Endothelial cell of umbilical vein (primary cell): ENCODE measurements around the gene PRKCB. TPM values are rescaled to one million over a fixed set of nuclear protein-coding genes. Genes with fewer than 3 reads are reported as not detected.

Source experiments
- BruUV-seq: library from RNA; stranded (reverse); fragments of 400-500 nt; replicated peaks from 2 replicates; lab custom pipeline; 2021; lab: Mats Ljungman, UMichigan
- CTCF ChIA-PET: fragments of 300-600, 350-600 bp; sonication (Branson Sonifier 250); formaldehyde crosslinking; loops from one replicate; lab custom pipeline; 2021; ENCODE audit warnings: antibody characterized with exemption, inconsistent platforms; lab: Charles Lee
- POLR2A ChIA-PET: fragments of 300-600, 350-600 bp; sonication (Branson Sonifier 250); formaldehyde crosslinking; loops from one replicate; lab custom pipeline; 2021; ENCODE audit warnings: antibody characterized with exemption, inconsistent platforms; lab: Charles Lee
- DNase-seq: peaks from one replicate; pipeline ENCODE4 v3.0.0-alpha.2; 2011; ENCODE audit warnings: low read depth, low spot score
- FAIRE-seq: peaks from 2 replicates; lab custom pipeline; 2011; peaks lifted over from hg19 to GRCh38; lab: Jason Lieb, UNC
- H2AFZ ChIP-seq: 2 replicates; pipeline ENCODE4 v1.6.0; 2012; ENCODE audit warnings: low read depth, low read length, control low read depth, inconsistent platforms
- H3K27ac ChIP-seq: 2 replicates; pipeline ENCODE4 v1.5.1; 2011; ENCODE audit warnings: low read depth, mild to moderate bottlenecking, control low read depth, low read length, moderate library complexity; ENCODE audit not compliant: insufficient read depth
- H3K27me3 ChIP-seq, 2 experiments: 2 replicates each; pipeline versions ENCODE4 v1.6.0 to v1.6.1; 2011; ENCODE audit warnings: low read length in 2 of 2, mixed read lengths in 1 of 2; ENCODE audit not compliant: control insufficient read depth in 2 of 2, insufficient read depth in 2 of 2
- H3K36me3 ChIP-seq, 2 experiments: 2 replicates in 1 of 2; 3 replicates in 1 of 2; pipeline ENCODE4 v1.5.1; 2011; ENCODE audit warnings: low read length in 2 of 2, mild to moderate bottlenecking in 1 of 2, moderate library complexity in 1 of 2; ENCODE audit not compliant: control insufficient read depth in 2 of 2, insufficient read depth in 2 of 2; ENCODE audit errors: extremely low read depth in 1 of 2
- H3K4me1 ChIP-seq: 3 replicates; pipeline ENCODE4 v1.5.1; 2011; ENCODE audit warnings: mild to moderate bottlenecking, low read length; ENCODE audit not compliant: control insufficient read depth, insufficient read depth; ENCODE audit errors: extremely low read depth
- H3K4me2 ChIP-seq: 2 replicates; pipeline ENCODE4 v1.6.1; 2011; ENCODE audit warnings: low read length, control low read depth, mixed read lengths; ENCODE audit not compliant: insufficient read depth
- H3K4me3 ChIP-seq, 3 experiments: fragments of 200-600 bp in 1 of 3; sonication (generic), shearing (Covaris generic) in 1 of 3; replicated peaks in 1 of 3; 2 replicates each; pipeline ENCODE4 v1.5.1; 2011 to 2016; ENCODE audit warnings: control low read depth in 3 of 3, low read length in 3 of 3, mild to moderate bottlenecking in 2 of 3, inconsistent platforms in 1 of 3, low read depth in 1 of 3, moderate library complexity in 1 of 3; ENCODE audit not compliant: insufficient read depth in 1 of 3
- H3K79me2 ChIP-seq: 2 replicates; pipeline ENCODE4 v1.6.0; 2012; ENCODE audit warnings: low read length, inconsistent platforms; ENCODE audit not compliant: control insufficient read depth, insufficient read depth
- H3K9ac ChIP-seq: replicated peaks from 2 replicates; pipeline ENCODE3; 2011; ENCODE audit warnings: low read length, control low read depth; ENCODE audit not compliant: insufficient read depth; ENCODE audit errors: extremely low read depth
- H3K9me1 ChIP-seq: replicated peaks from 3 replicates; pipeline ENCODE4 v1.6.0; 2011; ENCODE audit warnings: mild to moderate bottlenecking, low read length; ENCODE audit not compliant: control insufficient read depth, insufficient read depth; ENCODE audit errors: extremely low read depth
- H3K9me3 ChIP-seq: replicated peaks from 2 replicates; pipeline ENCODE4 v1.5.1; 2012; ENCODE audit warnings: low read length, inconsistent platforms; ENCODE audit not compliant: control insufficient read depth, insufficient read depth
- H4K20me1 ChIP-seq: replicated peaks from 2 replicates; pipeline ENCODE3; 2011; ENCODE audit warnings: mild to moderate bottlenecking, low read length; ENCODE audit not compliant: control insufficient read depth, insufficient read depth; ENCODE audit errors: extremely low read depth
- CTCF ChIP-seq, 2 donors: IDR thresholded peaks; 1 replicate in 1 of 2; 2 replicates in 1 of 2; pipeline ENCODE4 v1.5.1; 2011; ENCODE audit warnings: low read length in 2 of 2, mild to moderate bottlenecking in 2 of 2, moderate library complexity in 2 of 2, control low read depth in 1 of 2, inconsistent platforms in 1 of 2, low read depth in 1 of 2; ENCODE audit not compliant: insufficient read depth in 1 of 2; ENCODE audit errors: extremely low read depth in 1 of 2
- EZH2 ChIP-seq: IDR thresholded peaks from 2 replicates; pipeline ENCODE4 v1.6.1; 2012; ENCODE audit warnings: borderline replicate concordance, low read depth, mild to moderate bottlenecking, moderate library complexity, low read length, inconsistent platforms; ENCODE audit not compliant: severe bottlenecking
- FOS ChIP-seq: IDR thresholded peaks from 2 replicates; pipeline ENCODE4 v1.6.1; 2011; ENCODE audit warnings: mild to moderate bottlenecking, low read length, moderate library complexity, borderline replicate concordance; ENCODE audit not compliant: insufficient read depth
- GATA2 ChIP-seq: IDR thresholded peaks from 2 replicates; pipeline ENCODE4 v1.7.0; 2011; ENCODE audit warnings: low read depth, mild to moderate bottlenecking, moderate library complexity, mixed read lengths, low read length; ENCODE audit not compliant: insufficient read length, insufficient read depth
- JUN ChIP-seq: IDR thresholded peaks from 2 replicates; pipeline ENCODE4 v1.6.1; 2011; ENCODE audit warnings: borderline replicate concordance, low read depth; ENCODE audit not compliant: insufficient read length, insufficient read depth
- MAX ChIP-seq: IDR thresholded peaks from 2 replicates; pipeline ENCODE4 v1.6.1; 2011; ENCODE audit not compliant: insufficient read depth, insufficient read length
- MYC ChIP-seq: IDR thresholded peaks from one replicate; pipeline ENCODE4 v1.6.1; 2011; ENCODE audit warnings: mild to moderate bottlenecking, low read depth, low read length
- POLR2A ChIP-seq: IDR thresholded peaks from 2 replicates; pipeline ENCODE4 v1.6.1; 2012; ENCODE audit warnings: low read depth, mild to moderate bottlenecking, control low read depth, low read length
- POLR2AphosphoS5 ChIP-seq: IDR thresholded peaks from 2 replicates; pipeline ENCODE4 v1.6.1; 2012; ENCODE audit warnings: low read depth, mild to moderate bottlenecking, control low read depth, low read length, moderate library complexity; ENCODE audit not compliant: insufficient read depth
- dilution Hi-C: fragments of 300-500 bp; cut with MboI; formaldehyde crosslinking; loops from one replicate; pipeline ENCODE4 v1.15.0; 2019; ENCODE audit warnings: low sequenced_read_pairs; ENCODE audit not compliant: extremely low pct_ligation_motif_present
- intact Hi-C: fragments of 100-400 bp; cut with micrococcal nuclease; formaldehyde crosslinking; loops from one replicate; pipeline ENCODE4 v1.10.0; 2022
- polyA plus RNA-seq, 4 experiments: library from polyadenylated mRNA; depleted of rRNA in 3 of 4; stranded (reverse) in 3 of 4; unstranded in 1 of 4; fragments of >200 nt; gene quantifications; 2 replicates each; pipeline versions ENCODE4 v1.2.1 to v1.2.3, GENCODE V29; 2011 to 2012; ENCODE audit warnings: missing spikeins in 1 of 4
- total RNA-seq: library from RNA; stranded (reverse); gene quantifications from 2 replicates; pipeline ENCODE4 v1.2.3, GENCODE V29; 2021

Gene PRKCB
- total and polyA plus RNA-seq, 2 donors (not counting 3 experiments of a cell fraction or from before 2014, with no cell fraction given): 0.01 TPM; not detected in 1

GRCh38 chr16:23865853-23866252 is 30.1 kb downstream of the PRKCB start:
- no peaks in the 10 kb centered on the region for H3K27me3 ChIP-seq
- POLR2A ChIA-PET: no interaction called here
- H3K36me3 ChIP-seq: no peaks in the 10 kb centered on the region
- H4K20me1 ChIP-seq: no peaks in the 10 kb centered on the region
- H3K27ac ChIP-seq: no peak overlapping the region
- H3K9me1 ChIP-seq: no peaks in the 10 kb centered on the region
- no peaks in the 10 kb centered on the region for H3K9me3 ChIP-seq
- CTCF ChIA-PET: no interaction called here
- no TSS peak for BruUV-seq
- no peak overlapping the region for H3K4me2 ChIP-seq
- dilution Hi-C loops (no loop called here), intact Hi-C loops (no loop called here)
- no peaks in the 10 kb centered on the region for H3K79me2 ChIP-seq
- DNase-seq (no peak), FAIRE-seq (no peak)
- H3K9ac ChIP-seq: no peak overlapping the region
- H3K4me1 ChIP-seq: no peaks in the 10 kb centered on the region
- TF ChIP-seq JUN (no peak), EZH2 (no peak), POLR2AphosphoS5 (no peak), FOS (no peak), CTCF (IDR thresholded peaks at IDR 0.05; ENCODE audit: extremely low read depth in 1 of 2, insufficient read depth in 1 of 2, low read depth in 1 of 2, low read length in 2 of 2) (no peak), POLR2A (no peak), MYC (no peak), GATA2 (no peak), MAX (no peak)
- no peak overlapping the region for H3K4me3 ChIP-seq
- H2AFZ ChIP-seq: no peak overlapping the region
